Right lobe of liver (tissue), 4 donors: Measurements from ENCODE around the gene KL.

Experiments
- CTCF ChIP-seq, 4 donors: fragments of 200-600 bp in 3 of 4; fragments of 450-650 bp in 1 of 4; IDR thresholded peaks; one replicate each; pipeline versions ENCODE4 v1.5.1 to v1.8.0; 2016 to 2022; ENCODE audit warnings: antibody characterized with exemption in 4 of 4, mild to moderate bottlenecking in 2 of 4
- POLR2A ChIP-seq: fragments of 450-650 bp; IDR thresholded peaks from one replicate; pipeline ENCODE4 v1.6.1; 2017; ENCODE audit warnings: antibody characterized with exemption, mild to moderate bottlenecking
- donor health status: DM: no; HTN: no; CAD: no.
- donor health status: DM: no; HTN: no; CAD: no.
- donor health status: DM: no; HTN: yes; CAD: no.

DNA sequence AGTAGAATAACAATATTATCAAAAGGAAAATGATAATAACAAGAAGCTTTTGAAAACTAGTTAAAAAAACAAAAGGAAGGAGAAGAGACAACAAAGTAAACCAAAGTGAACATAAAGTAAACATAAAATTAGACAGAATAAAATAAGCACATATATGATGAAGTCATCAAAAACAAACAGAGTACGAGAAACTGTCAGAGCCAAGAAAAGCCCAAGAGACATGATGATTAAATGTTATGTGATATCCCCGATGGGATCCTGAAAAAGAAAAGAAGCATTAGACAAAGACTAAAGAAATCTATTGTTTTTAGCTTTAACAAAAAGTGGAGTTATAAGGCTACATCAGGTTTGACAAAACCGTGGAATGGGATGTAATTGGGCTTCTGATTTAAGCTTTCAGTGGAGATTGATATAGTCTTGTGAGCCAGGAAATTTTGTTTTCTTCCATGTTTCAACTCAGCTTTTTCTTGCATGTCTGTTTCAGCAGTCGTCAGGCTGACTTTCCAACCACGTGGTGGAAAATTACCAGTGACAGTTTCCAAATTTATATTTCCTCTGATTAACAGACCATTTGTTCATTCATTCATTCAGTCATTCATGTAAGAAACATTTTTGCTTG, 64.9 kb downstream of the KL start:
- TF ChIP-seq CTCF (IDR thresholded peaks at IDR 0.05): no peak
- no peak for TF ChIP-seq POLR2A
